Measurements from ENCODE around the gene ARIH1. TPM values are rescaled to one million over a fixed set of nuclear protein-coding genes. Genes with fewer than 3 reads are reported as not detected.

The ARIH1 gene
- total RNA-seq, 2 donors from 2014 or later = 102 to 151 TPM

- Histone ChIP-seq H3K4me3 (no peak overlapping the region), H3K27ac (no peak overlapping the region), H3K36me3 (no peaks in the 10 kb centered on the region), H3K4me1 (no peaks in the 10 kb centered on the region), H3K9me3 (no peaks in the 10 kb centered on the region), H3K9ac (ENCODE audit: low read depth in 2 of 2, low read length in 2 of 2) (no peak overlapping the region), H3K27me3 (no peaks in the 10 kb centered on the region)
- intact Hi-C loops (cut with DNase I) = no loop called here
- TF ChIP-seq CTCF (IDR thresholded peaks at IDR 0.05) = no peak
- DNase-seq = no peak
Measured at GRCh38 chr15:72521682-72522081, 47.6 kb downstream of the ARIH1 start.

GRCh38 chr15:72532991-72533601, 59.0 kb downstream of the ARIH1 start:
- Histone ChIP-seq H3K36me3 (no peaks in the 10 kb centered on the region), H3K9ac (ENCODE audit: low read depth in 2 of 2, low read length in 2 of 2) (no peak overlapping the region), H3K4me1 (no peaks in the 10 kb centered on the region), H3K4me3 (no peak overlapping the region), H3K27me3 (no peaks in the 10 kb centered on the region), H3K9me3 (no peaks in the 10 kb centered on the region), H3K27ac (no peak overlapping the region)
- intact Hi-C loops (cut with DNase I) = no loop called here
- no peak for DNase-seq
- no peak for TF ChIP-seq CTCF (IDR thresholded peaks at IDR 0.05)

GRCh38 chr15:72534523-72534922, 60.4 kb downstream of the ARIH1 start:
- Histone ChIP-seq H3K9ac (ENCODE audit: low read depth in 2 of 2, low read length in 2 of 2) (no peak overlapping the region), H3K36me3 (no peaks in the 10 kb centered on the region), H3K4me3 (no peak overlapping the region), H3K27me3 (no peaks in the 10 kb centered on the region), H3K9me3 (no peaks in the 10 kb centered on the region), H3K4me1 (no peaks in the 10 kb centered on the region), H3K27ac (no peak overlapping the region)
- DNase-seq = no peak
- intact Hi-C loops (cut with DNase I) = no loop called here
- no peak for TF ChIP-seq CTCF (IDR thresholded peaks at IDR 0.05)

- Histone ChIP-seq H3K4me3 (no peak overlapping the region), H3K9ac (ENCODE audit: low read depth in 2 of 2, low read length in 2 of 2) (no peak overlapping the region), H3K9me3 (no peaks in the 10 kb centered on the region), H3K27me3 (no peaks in the 10 kb centered on the region), H3K36me3 (no peaks in the 10 kb centered on the region), H3K4me1 (no peaks in the 10 kb centered on the region), H3K27ac (no peak overlapping the region)
- no peak for TF ChIP-seq CTCF (IDR thresholded peaks at IDR 0.05)
- intact Hi-C loops (cut with DNase I) = no loop called here
- no peak for DNase-seq
Measured at GRCh38 chr15:72535911-72536310, 61.8 kb downstream of the ARIH1 start.

- TF ChIP-seq CTCF (IDR thresholded peaks at IDR 0.05) = no peak
- H3K9me3 ChIP-seq = no peaks in the 10 kb centered on the region
- no peaks in the 10 kb centered on the region for H3K4me1 ChIP-seq
- no peak overlapping the region for H3K27ac ChIP-seq
- H3K9ac ChIP-seq (ENCODE audit: low read depth in 2 of 2, low read length in 2 of 2) = no peak overlapping the region
- intact Hi-C loops (cut with DNase I) = no loop called here
- no peaks in the 10 kb centered on the region for H3K36me3 ChIP-seq
- no peaks in the 10 kb centered on the region for H3K27me3 ChIP-seq
- DNase-seq = no peak
- no peak overlapping the region for H3K4me3 ChIP-seq
Measured at GRCh38 chr15:72536506-72536905, 62.4 kb downstream of the ARIH1 start.
